H1 (cell line): ENCODE data around the gene ACER1. TPM values are rescaled to one million over a fixed set of nuclear protein-coding genes. Genes with fewer than 3 reads are reported as not detected.

Source experiments
- CTCF ChIA-PET: fragments of 300-600 bp; sonication (Branson Sonifier 250); formaldehyde crosslinking; loops from one replicate; lab custom pipeline; 2021; ENCODE audit not compliant: partially characterized antibody; lab: Charles Lee
- POLR2A ChIA-PET: fragments of 300-600 bp; sonication (Branson Sonifier 250); formaldehyde crosslinking; loops from one replicate; lab custom pipeline; 2021; ENCODE audit warnings: inconsistent platforms; ENCODE audit not compliant: partially characterized antibody; lab: Charles Lee
- DNase-seq, 2 experiments: peaks; one replicate each; pipeline versions ENCODE4 v3.0.0 to v3.0.0-alpha.2; 2010 to 2022; ENCODE audit warnings: low spot score in 2 of 2, low read depth in 1 of 2, mixed read lengths in 1 of 2
- FAIRE-seq: peaks from 2 replicates; lab custom pipeline; 2011; peaks lifted over from hg19 to GRCh38; lab: Jason Lieb, UNC
- H2AFZ ChIP-seq: 2 replicates; pipeline ENCODE4 v1.8.1; 2012; ENCODE audit warnings: low read length, inconsistent platforms
- H2AK5ac ChIP-seq: 2 replicates; pipeline ENCODE4 v1.6.1; 2013; ENCODE audit warnings: low read depth, low read length
- H2BK120ac ChIP-seq: replicated peaks from 2 replicates; pipeline ENCODE3; 2013; ENCODE audit warnings: low read depth, low read length, inconsistent platforms
- H2BK12ac ChIP-seq: 2 replicates; pipeline ENCODE4 v1.6.1; 2013; ENCODE audit warnings: low read depth, low read length
- H2BK15ac ChIP-seq: 2 replicates; pipeline ENCODE4 v1.6.1; 2013; ENCODE audit warnings: low read length
- H2BK20ac ChIP-seq: 2 replicates; pipeline ENCODE4 v1.6.1; 2013; ENCODE audit warnings: low read length
- H2BK5ac ChIP-seq: 2 replicates; pipeline ENCODE4 v1.6.1; 2013; ENCODE audit warnings: low read depth, low read length
- H3K14ac ChIP-seq: 2 replicates; pipeline ENCODE4 v1.6.1; 2013; ENCODE audit warnings: inconsistent platforms; ENCODE audit not compliant: insufficient read length
- H3K18ac ChIP-seq: 2 replicates; pipeline ENCODE4 v1.6.1; 2013; ENCODE audit warnings: low read length; ENCODE audit errors: extremely low read depth
- H3K23ac ChIP-seq: 2 replicates; pipeline ENCODE4 v1.6.1; 2013; ENCODE audit warnings: inconsistent platforms; ENCODE audit not compliant: insufficient read length
- H3K23me2 ChIP-seq: 2 replicates; pipeline ENCODE4 v1.6.1; 2013; ENCODE audit warnings: low read depth, low read length
- H3K27ac ChIP-seq: 2 replicates; pipeline ENCODE4 v1.6.1; 2011; ENCODE audit warnings: low read depth, low read length, inconsistent platforms
- H3K27me3 ChIP-seq, 4 experiments: replicated peaks in 1 of 4; 1 replicate in 1 of 4; 2 replicates in 3 of 4; pipeline versions ENCODE4 v1.6.1 to v1.8.1; 2011 to 2013; ENCODE audit warnings: low read length in 3 of 4, mild to moderate bottlenecking in 3 of 4, inconsistent platforms in 2 of 4, mixed read lengths in 2 of 4, moderate library complexity in 1 of 4; ENCODE audit not compliant: control insufficient read depth in 3 of 4, insufficient read depth in 3 of 4; ENCODE audit errors: extremely low read depth in 1 of 4
- H3K36me3 ChIP-seq, 4 experiments: 2 replicates each; pipeline versions ENCODE4 v1.6.1 to v1.8.1; 2011 to 2013; ENCODE audit warnings: mild to moderate bottlenecking in 4 of 4, low read length in 3 of 4, moderate library complexity in 2 of 4, control low read depth in 1 of 4, inconsistent platforms in 1 of 4; ENCODE audit not compliant: insufficient read depth in 4 of 4, control insufficient read depth in 2 of 4
- H3K4ac ChIP-seq: replicated peaks from 2 replicates; pipeline ENCODE3; 2013; ENCODE audit warnings: low read length, low read depth, mixed read lengths, inconsistent platforms; ENCODE audit not compliant: insufficient read length
- H3K4me1 ChIP-seq, 4 experiments: replicated peaks in 1 of 4; 1 replicate in 1 of 4; 2 replicates in 3 of 4; pipeline versions ENCODE4 v1.6.1 to v1.8.1; 2011 to 2013; ENCODE audit warnings: low read length in 3 of 4, inconsistent platforms in 2 of 4, mixed read lengths in 1 of 4; ENCODE audit not compliant: insufficient read depth in 4 of 4, control insufficient read depth in 3 of 4
- H3K4me2 ChIP-seq, 2 experiments: 2 replicates each; pipeline versions ENCODE4 v1.6.1 to v1.8.1; 2011 to 2013; ENCODE audit warnings: low read depth in 2 of 2, low read length in 2 of 2, control low read depth in 1 of 2, inconsistent platforms in 1 of 2, mild to moderate bottlenecking in 1 of 2; ENCODE audit not compliant: insufficient read depth in 1 of 2
- H3K4me3 ChIP-seq, 4 experiments: fragments of 200-600, 300-600 bp in 1 of 4; sonication (generic), shearing (Covaris generic), sonication (Bioruptor Twin) in 1 of 4; 2 replicates each; pipeline versions ENCODE4 v1.5.1 to v1.8.1; 2011 to 2016; ENCODE audit warnings: low read length in 4 of 4, low read depth in 3 of 4, control low read depth in 2 of 4, inconsistent platforms in 2 of 4, mild to moderate bottlenecking in 2 of 4, mixed read lengths in 1 of 4, moderate library complexity in 1 of 4; ENCODE audit not compliant: insufficient read depth in 2 of 4; ENCODE audit errors: extremely low read depth in 1 of 4
- H3K56ac ChIP-seq: replicated peaks from 2 replicates; pipeline ENCODE3; 2013; ENCODE audit warnings: low read depth, mild to moderate bottlenecking, mixed read lengths, low read length, inconsistent platforms; ENCODE audit not compliant: insufficient read length
- H3K79me1 ChIP-seq: 2 replicates; pipeline ENCODE4 v1.6.1; 2013; ENCODE audit warnings: low read depth, low read length, control low read depth
- H3K79me2 ChIP-seq, 2 experiments: 2 replicates each; pipeline versions ENCODE4 v1.6.1 to v1.8.1; 2012 to 2013; ENCODE audit warnings: low read length in 2 of 2, mild to moderate bottlenecking in 2 of 2, inconsistent platforms in 1 of 2; ENCODE audit not compliant: insufficient read depth in 2 of 2, control insufficient read depth in 1 of 2
- H3K9ac ChIP-seq, 4 experiments: replicated peaks in 1 of 4; 1 replicate in 1 of 4; 2 replicates in 3 of 4; pipeline versions ENCODE4 v1.6.1 to v1.8.1; 2011 to 2013; ENCODE audit warnings: low read depth in 3 of 4, low read length in 3 of 4, control low read depth in 2 of 4, mild to moderate bottlenecking in 2 of 4, moderate library complexity in 2 of 4, inconsistent platforms in 1 of 4; ENCODE audit errors: extremely low read depth in 1 of 4
- H3K9me3 ChIP-seq, 2 experiments: 2 replicates each; pipeline versions ENCODE4 v1.6.1 to v1.8.1; 2012 to 2013; ENCODE audit warnings: mild to moderate bottlenecking in 2 of 2, moderate library complexity in 2 of 2, control low read depth in 1 of 2, inconsistent platforms in 1 of 2, low read depth in 1 of 2, low read length in 1 of 2, mixed read lengths in 1 of 2; ENCODE audit not compliant: insufficient read depth in 2 of 2
- H4K20me1 ChIP-seq, 2 experiments: replicated peaks in 1 of 2; 2 replicates each; pipeline versions ENCODE3 to v1.8.1; 2011 to 2013; ENCODE audit warnings: inconsistent platforms in 2 of 2, low read length in 2 of 2, mild to moderate bottlenecking in 1 of 2; ENCODE audit not compliant: insufficient read depth in 2 of 2, control insufficient read depth in 1 of 2
- H4K5ac ChIP-seq: 2 replicates; pipeline ENCODE4 v1.6.1; 2013; ENCODE audit warnings: low read length, low read depth, mixed read lengths, inconsistent platforms; ENCODE audit not compliant: insufficient read length
- H4K8ac ChIP-seq: 2 replicates; pipeline ENCODE4 v1.8.0; 2013; ENCODE audit warnings: mild to moderate bottlenecking, moderate library complexity, low read length, inconsistent platforms; ENCODE audit not compliant: insufficient read depth; ENCODE audit errors: extremely low read depth
- H4K91ac ChIP-seq: replicated peaks from 2 replicates; pipeline ENCODE3; 2013; ENCODE audit warnings: low read length, mixed read lengths, inconsistent platforms; ENCODE audit not compliant: insufficient read length
- KDM4A ChIP-seq: IDR thresholded peaks from one replicate; pipeline ENCODE4 v1.7.1; 2012; ENCODE audit warnings: low read depth, mild to moderate bottlenecking, moderate library complexity, low read length, inconsistent platforms; ENCODE audit not compliant: severe bottlenecking
- SP4 ChIP-seq: IDR thresholded peaks from 2 replicates; pipeline ENCODE4 v1.6.1; 2012; ENCODE audit warnings: low read length, inconsistent platforms
- TBP ChIP-seq: IDR thresholded peaks from 2 replicates; pipeline ENCODE4 v1.6.1; 2011; ENCODE audit warnings: low read depth, low read length, improper control_type of control experiment
- WGBS, 2 experiments: shearing (Covaris generic) in 1 of 2; methylation state at CpG; one replicate each; pipeline versions ENCODE4 v1.1.6 to v1.1.7; 2013 to 2015; ENCODE audit warnings: low lambda C conversion rate in 2 of 2, mixed read lengths in 2 of 2, inconsistent platforms in 1 of 2, low coverage in 1 of 2, missing lambda C conversion rate in 1 of 2; ENCODE audit not compliant: insufficient replicate concordance in 2 of 2, insufficient coverage in 1 of 2, insufficient read length in 1 of 2; ENCODE audit errors: extremely low coverage in 1 of 2, missing lambda C conversion rate in 1 of 2; 5-methylcytosine and 5-hydroxymethylcytosine counted together
- polyA plus RNA-seq, 7 experiments: library from polyadenylated mRNA; depleted of rRNA in 3 of 7; stranded (reverse) in 5 of 7; unstranded in 2 of 7; fragments of >200 nt in 5 of 7; fragments of 200-250 nt in 2 of 7; gene quantifications; 1 replicate in 5 of 7; 2 replicates in 1 of 7; 4 replicates in 1 of 7; pipeline versions ENCODE4 v1.2.1 to v1.2.3, GENCODE V29; 2011 to 2013; ENCODE audit warnings: missing spikeins in 2 of 7, mixed read lengths in 2 of 7
- total RNA-seq: library from RNA; stranded (reverse); fragmentation: NEBNext Ultra II Directional; extraction: Animal tissue kit (Norgen Biotek cat#: 25700); gene quantifications from 2 replicates; pipeline ENCODE4 v1.2.1, GENCODE V29; 2021

ACER1 gene
- total and polyA plus RNA-seq, 2 of the 8 experiments (the other 6 are each of a cell fraction or from before 2014, with no cell fraction given) = 0.05 TPM; not detected in 1

GRCh38 chr19:6375411-6376010, 42.1 kb upstream of the ACER1 start, which contains the start of gene PSPN:
Gene PSPN, minus strand, starts transcription at chr19:6375933. Its CDS starts 84 bp downstream, at chr19:6375849.
- H3K27ac ChIP-seq = no peak within 1 kb of the TSS; the same call in 1 of the 2 replicates
- WGBS, 2 experiments = 83% methylated on average over 16 of the region's 25 CpGs; no CpG with 5 or more reads in 1 of the 2 experiments
- H3K23ac ChIP-seq = no peak within 1 kb of the TSS
- no peak within 1 kb of the TSS for H2BK20ac ChIP-seq
- CTCF ChIA-PET = interaction anchor here (1.2 kb wide), 1 partner anchor 37 kb away, joined by 3 read pairs; no protein-coding TSS in a partner anchor
- H3K9me3 ChIP-seq = peaks cover 5% of the 10 kb centered on the region in 2 experiments; a peak in 2 of 4 replicates
- POLR2A ChIA-PET = interaction anchor here (1.3 to 9.9 kb wide), 2 partner anchors 12 to 15 kb away, joined by 5 to 81 read pairs; partner anchors contain the start of gene GTF2F1
- H3K56ac ChIP-seq = no peak within 1 kb of the TSS
- no peaks in the 10 kb centered on the region for H3K27me3 ChIP-seq
- H3K4me3 ChIP-seq = no peak within 1 kb of the TSS
- DNase-seq (peak in 1 of 2 experiments; percentile 47), FAIRE-seq (no peak)
- no peak within 1 kb of the TSS for H2AK5ac ChIP-seq
- H2BK120ac ChIP-seq = no peak within 1 kb of the TSS
- H3K18ac ChIP-seq = no peak within 1 kb of the TSS; the same call in 1 of the 2 replicates
- H3K9ac ChIP-seq = no peak within 1 kb of the TSS
- H3K4me1 ChIP-seq = peaks cover 0 to 11% (median 7%) of the 10 kb centered on the region in 4 experiments; a peak in 5 of 7 replicates
- H2BK5ac ChIP-seq = no peak within 1 kb of the TSS; the same call in 1 of the 2 replicates
- no peak within 1 kb of the TSS for H4K5ac ChIP-seq
- H3K4me2 ChIP-seq = peak within 1 kb of the TSS in 1 of 2 experiments; percentile 12; a peak in 1 of 4 replicates
- no peak within 1 kb of the TSS for H3K14ac ChIP-seq
- no peak within 1 kb of the TSS for H3K4ac ChIP-seq
- H3K79me1 ChIP-seq = no peaks in the 10 kb centered on the region
- no peaks in the 10 kb centered on the region for H3K79me2 ChIP-seq
- no peak within 1 kb of the TSS for H2BK15ac ChIP-seq
- H4K8ac ChIP-seq = no peak within 1 kb of the TSS; the same call in 1 of the 2 replicates
- H2AFZ ChIP-seq = no peak within 1 kb of the TSS
- no peak within 1 kb of the TSS for H4K91ac ChIP-seq
- H2BK12ac ChIP-seq = no peak within 1 kb of the TSS
- no peak for TF ChIP-seq TBP
- TF ChIP-seq KDM4A = no peak
- no peak for TF ChIP-seq SP4
- H4K20me1 ChIP-seq = peaks cover 0 to 6% of the 10 kb centered on the region in 2 experiments
- peaks cover 4% of the 10 kb centered on the region; the same call in 1 of the 2 replicates for H3K23me2 ChIP-seq
- H3K36me3 ChIP-seq = peaks cover 9 to 20% (median 13%) of the 10 kb centered on the region in 4 experiments; a peak in 6 of 8 replicates
